Hepatocyte (in vitro differentiated cells): ENCODE data around the gene UBE2S. TPM values are rescaled to one million over a fixed set of nuclear protein-coding genes. Genes with fewer than 3 reads are reported as not detected.

Experiments used
- DNase-seq: peaks from one replicate; pipeline ENCODE4 v3.0.0-alpha.2; 2016; ENCODE audit warnings: low spot score
- H2AFZ ChIP-seq: fragments of 200-600 bp; sonication (generic); 2 replicates; pipeline ENCODE4 v1.6.0; 2016; ENCODE audit warnings: antibody characterized with exemption, mild to moderate bottlenecking
- H3K27ac ChIP-seq: fragments of 200-600 bp; sonication (generic); 2 replicates; pipeline ENCODE4 v1.5.1; 2016; ENCODE audit warnings: mild to moderate bottlenecking
- H3K27me3 ChIP-seq: fragments of 200-600 bp; sonication (generic); 2 replicates; pipeline ENCODE4 v1.6.1; 2016
- H3K36me3 ChIP-seq: fragments of 200-600 bp; sonication (generic); replicated peaks from 2 replicates; pipeline ENCODE4 v1.5.1; 2016; ENCODE audit warnings: low read depth; ENCODE audit not compliant: insufficient read depth
- H3K4me1 ChIP-seq: fragments of 200-600 bp; sonication (generic); 2 replicates; pipeline ENCODE4 v1.5.1; 2016; ENCODE audit warnings: mild to moderate bottlenecking, moderate library complexity; ENCODE audit not compliant: insufficient read depth
- H3K4me2 ChIP-seq: fragments of 200-600 bp; sonication (generic); 2 replicates; pipeline ENCODE4 v1.6.0; 2016
- H3K4me3 ChIP-seq: fragments of 200-600 bp; sonication (generic); 2 replicates; pipeline ENCODE4 v1.5.1; 2016; ENCODE audit warnings: mild to moderate bottlenecking
- H3K79me2 ChIP-seq: fragments of 200-600 bp; sonication (generic); 2 replicates; pipeline ENCODE4 v1.6.0; 2017; ENCODE audit warnings: mild to moderate bottlenecking
- H3K9me2 ChIP-seq: fragments of 200-600 bp; sonication (generic); replicated peaks from 2 replicates; pipeline ENCODE4 v1.6.0; 2017; ENCODE audit warnings: mild to moderate bottlenecking; ENCODE audit not compliant: insufficient read depth
- H3K9me3 ChIP-seq: fragments of 200-600 bp; sonication (generic); 2 replicates; pipeline ENCODE4 v1.5.1; 2016; ENCODE audit warnings: low read depth, mild to moderate bottlenecking
- H4K20me1 ChIP-seq: fragments of 200-600 bp; sonication (generic); 2 replicates; pipeline ENCODE4 v1.6.0; 2016; ENCODE audit warnings: mild to moderate bottlenecking; ENCODE audit not compliant: insufficient read depth, poor library complexity, severe bottlenecking
- CTCF ChIP-seq: fragments of 200-600 bp; sonication (generic); IDR thresholded peaks from 2 replicates; pipeline ENCODE4 v1.5.1; 2016; ENCODE audit warnings: antibody characterized with exemption, mild to moderate bottlenecking; ENCODE audit not compliant: poor library complexity
- EZH2 ChIP-seq: fragments of 200-600 bp; sonication (generic); IDR thresholded peaks from 2 replicates; pipeline ENCODE4 v1.6.1; 2016; ENCODE audit warnings: antibody characterized with exemption, mild to moderate bottlenecking, borderline replicate concordance
- EZH2phosphoT487 ChIP-seq: fragments of 200-600 bp; sonication (generic); IDR thresholded peaks from one replicate; pipeline ENCODE4 v1.6.1; 2018; ENCODE audit warnings: antibody characterized with exemption, mild to moderate bottlenecking, low read depth, moderate library complexity; ENCODE audit not compliant: unreplicated experiment, severe bottlenecking
- WGBS: methylation state at CpG from one replicate; pipeline ENCODE4 v1.1.6; 2016; ENCODE audit warnings: low lambda C conversion rate; ENCODE audit errors: missing lambda C conversion rate; 5-methylcytosine and 5-hydroxymethylcytosine counted together
- polyA plus RNA-seq: library from polyadenylated mRNA; unstranded; fragments of >200 nt; fragmentation: Nextera tagmentation; extraction: Ambion mirVana; gene quantifications from 2 replicates; pipeline ENCODE4 v1.2.1, GENCODE V29; 2016
- total RNA-seq: library from RNA; depleted of rRNA; stranded (reverse); fragments of >200 nt; gene quantifications from 2 replicates; pipeline ENCODE4 v1.2.3, GENCODE V29; 2014

UBE2S gene
- total and polyA plus RNA-seq, 2 experiments from 2014 or later, result 20.4 to 105 TPM

- H3K36me3 ChIP-seq, result no peaks in the 10 kb centered on the region
- H3K4me2 ChIP-seq, result no peak overlapping the region
- no peaks in the 10 kb centered on the region for H3K27me3 ChIP-seq
- H3K9me3 ChIP-seq, result no peaks in the 10 kb centered on the region
- TF ChIP-seq EZH2phosphoT487 (no peak), EZH2 (no peak), CTCF (no peak)
- 95% methylated on average over 14 of the region's 14 CpGs for WGBS
- no peak for DNase-seq
- no peaks in the 10 kb centered on the region for H4K20me1 ChIP-seq
- no peak overlapping the region for H3K27ac ChIP-seq
- H3K9me2 ChIP-seq, result no peaks in the 10 kb centered on the region
- no peak overlapping the region for H2AFZ ChIP-seq
- peaks cover 18% of the 10 kb centered on the region for H3K79me2 ChIP-seq
- H3K4me3 ChIP-seq, result no peak overlapping the region
- no peaks in the 10 kb centered on the region for H3K4me1 ChIP-seq
Measured at GRCh38 chr19:55400281-55401087, 7.1 kb downstream of the UBE2S start.

GRCh38 chr19:55398200-55398925 is 9.2 kb downstream of the UBE2S start:
- H3K27me3 ChIP-seq, result no peaks in the 10 kb centered on the region
- H3K79me2 ChIP-seq, result peaks cover 4% of the 10 kb centered on the region
- H2AFZ ChIP-seq, result no peak overlapping the region
- no peak for DNase-seq
- H3K4me3 ChIP-seq, result no peak overlapping the region
- H3K4me2 ChIP-seq, result no peak overlapping the region
- no peaks in the 10 kb centered on the region for H3K9me2 ChIP-seq
- H3K27ac ChIP-seq, result no peak overlapping the region
- no peaks in the 10 kb centered on the region for H3K9me3 ChIP-seq
- H4K20me1 ChIP-seq, result no peaks in the 10 kb centered on the region
- no peak for TF ChIP-seq EZH2
- TF ChIP-seq EZH2phosphoT487, result no peak
- no peak for TF ChIP-seq CTCF
- WGBS, result 98% methylated on average over 12 of the region's 12 CpGs
- no peaks in the 10 kb centered on the region for H3K36me3 ChIP-seq
- no peaks in the 10 kb centered on the region for H3K4me1 ChIP-seq

- 62% methylated on average over 17 of the region's 18 CpGs for WGBS
- no peak overlapping the region for H3K27ac ChIP-seq
- H3K9me2 ChIP-seq, result no peaks in the 10 kb centered on the region
- no peak for DNase-seq
- no peak for TF ChIP-seq EZH2phosphoT487
- TF ChIP-seq CTCF, result no peak
- TF ChIP-seq EZH2, result no peak
- H3K36me3 ChIP-seq, result no peaks in the 10 kb centered on the region
- no peaks in the 10 kb centered on the region for H3K27me3 ChIP-seq
- H3K79me2 ChIP-seq, result peaks cover 15% of the 10 kb centered on the region
- no peak overlapping the region for H3K4me2 ChIP-seq
- no peaks in the 10 kb centered on the region for H3K9me3 ChIP-seq
- H3K4me1 ChIP-seq, result peaks cover 8% of the 10 kb centered on the region
- peaks cover 28% of the 10 kb centered on the region for H4K20me1 ChIP-seq
- H2AFZ ChIP-seq, result no peak overlapping the region
- H3K4me3 ChIP-seq, result no peak overlapping the region
Measured at GRCh38 chr19:55392820-55393761, 14.5 kb downstream of the UBE2S start.
